IMR-90 (cell line): Measurements from ENCODE around the gene TMEM245. TPM values are rescaled to one million over a fixed set of nuclear protein-coding genes. Genes with fewer than 3 reads are reported as not detected.

Experiments
- ATAC-seq: fragments of 200-7000 bp; cut with Tn5 transposase; 2 replicates; pipeline ENCODE4 v1.9.1; 2020; ENCODE audit warnings: low read depth, mild to moderate bottlenecking, moderate library complexity
- BruUV-seq: library from RNA; stranded (reverse); fragments of 400-500 nt; replicated peaks from 2 replicates; lab custom pipeline; 2021; lab: Mats Ljungman, UMichigan
- CTCF ChIA-PET: fragments of 300-600 bp; formaldehyde crosslinking; extraction: SDS; loops from one replicate; lab custom pipeline; 2021; ENCODE audit warnings: antibody characterized with exemption; lab: Yijun Ruan, JAX
- POLR2A ChIA-PET: fragments of 300-600 bp; sonication (Branson Sonifier 250); formaldehyde crosslinking; loops from one replicate; lab custom pipeline; 2022; ENCODE audit warnings: antibody characterized with exemption; ENCODE audit not compliant: unreplicated experiment; lab: Charles Lee
- DNase-seq: peaks from one replicate; pipeline ENCODE4 v3.0.0; 2013
- H2AFZ ChIP-seq: replicated peaks from 2 replicates; pipeline ENCODE3; 2013; ENCODE audit warnings: low read length, mild to moderate bottlenecking; ENCODE audit not compliant: poor library complexity
- H2AK5ac ChIP-seq: 2 replicates; pipeline ENCODE4 v1.6.1; 2013; ENCODE audit warnings: low read depth, low read length, inconsistent platforms
- H2AK9ac ChIP-seq: replicated peaks from 2 replicates; pipeline ENCODE3; 2013; ENCODE audit warnings: mild to moderate bottlenecking, low read depth, low read length, moderate library complexity; ENCODE audit not compliant: poor library complexity
- H2BK120ac ChIP-seq: 2 replicates; pipeline ENCODE4 v1.6.1; 2013; ENCODE audit warnings: low read depth, low read length, inconsistent platforms
- H2BK15ac ChIP-seq: 3 replicates; pipeline ENCODE4 v1.6.1; 2013; ENCODE audit warnings: low read depth, low read length, inconsistent platforms
- H2BK20ac ChIP-seq: 2 replicates; pipeline ENCODE4 v1.6.1; 2013; ENCODE audit warnings: low read depth, mild to moderate bottlenecking, inconsistent platforms, low read length, moderate library complexity
- H2BK5ac ChIP-seq: 2 replicates; pipeline ENCODE4 v1.6.1; 2013; ENCODE audit warnings: mild to moderate bottlenecking, low read depth, low read length, inconsistent platforms; ENCODE audit not compliant: poor library complexity, severe bottlenecking
- H3K14ac ChIP-seq: replicated peaks from 2 replicates; pipeline ENCODE4 v1.6.1; 2013; ENCODE audit warnings: low read depth, low read length, inconsistent platforms
- H3K18ac ChIP-seq: 2 replicates; pipeline ENCODE4 v1.6.1; 2013; ENCODE audit warnings: low read depth, low read length, control low read depth
- H3K23ac ChIP-seq: 2 replicates; pipeline ENCODE4 v1.6.1; 2013; ENCODE audit warnings: low read depth, low read length, inconsistent platforms
- H3K27ac ChIP-seq: 2 replicates; pipeline ENCODE4 v1.5.1; 2013; ENCODE audit warnings: mild to moderate bottlenecking, control low read depth, low read length; ENCODE audit not compliant: insufficient read depth
- H3K27me3 ChIP-seq: 2 replicates; pipeline ENCODE4 v1.6.1; 2013; ENCODE audit warnings: low read length; ENCODE audit not compliant: control insufficient read depth, insufficient read depth
- H3K36me3 ChIP-seq: 2 replicates; pipeline ENCODE4 v1.6.1; 2013; ENCODE audit warnings: low read length, mixed read lengths; ENCODE audit not compliant: control insufficient read depth, insufficient read depth
- H3K4ac ChIP-seq: 2 replicates; pipeline ENCODE4 v1.6.1; 2013; ENCODE audit warnings: low read depth, low read length, inconsistent platforms
- H3K4me1 ChIP-seq: 2 replicates; pipeline ENCODE4 v1.6.1; 2013; ENCODE audit warnings: low read length, mixed read lengths; ENCODE audit not compliant: control insufficient read depth, insufficient read depth
- H3K4me2 ChIP-seq: 2 replicates; pipeline ENCODE4 v1.6.1; 2013; ENCODE audit warnings: low read depth, mild to moderate bottlenecking, control low read depth, low read length, moderate library complexity
- H3K4me3 ChIP-seq: 2 replicates; pipeline ENCODE4 v1.5.1; 2013; ENCODE audit warnings: low read depth, mild to moderate bottlenecking, control low read depth, low read length, moderate library complexity; ENCODE audit not compliant: insufficient read depth
- H3K56ac ChIP-seq: 2 replicates; pipeline ENCODE4 v1.6.1; 2013; ENCODE audit warnings: low read length, inconsistent platforms; ENCODE audit not compliant: insufficient read depth; ENCODE audit errors: extremely low read depth
- H3K79me1 ChIP-seq, 2 experiments: 2 replicates each; pipeline ENCODE4 v1.6.1; 2013; ENCODE audit warnings: low read length in 2 of 2, inconsistent platforms in 1 of 2, low read depth in 1 of 2
- H3K9ac ChIP-seq: 2 replicates; pipeline ENCODE4 v1.6.1; 2013; ENCODE audit warnings: low read depth, low read length, control low read depth
- H3K9me1 ChIP-seq: 2 replicates; pipeline ENCODE4 v1.6.1; 2013; ENCODE audit warnings: low read length, inconsistent platforms; ENCODE audit not compliant: insufficient read depth
- H3K9me3 ChIP-seq: 2 replicates; pipeline ENCODE4 v1.6.1; 2013; ENCODE audit warnings: low read length; ENCODE audit not compliant: control insufficient read depth, insufficient read depth
- H4K20me1 ChIP-seq: 2 replicates; pipeline ENCODE4 v1.6.1; 2013; ENCODE audit warnings: low read length, inconsistent platforms; ENCODE audit not compliant: insufficient read depth
- H4K5ac ChIP-seq: 2 replicates; pipeline ENCODE4 v1.6.1; 2013; ENCODE audit warnings: mild to moderate bottlenecking, low read depth, low read length, control low read depth
- H4K8ac ChIP-seq, 2 experiments: 2 replicates each; pipeline ENCODE4 v1.6.1; 2013; ENCODE audit warnings: low read depth in 2 of 2, low read length in 2 of 2, control low read depth in 1 of 2, inconsistent platforms in 1 of 2
- H4K91ac ChIP-seq: 2 replicates; pipeline ENCODE4 v1.6.1; 2013; ENCODE audit warnings: low read depth, low read length, inconsistent platforms; ENCODE audit not compliant: insufficient read depth
- FOS ChIP-seq: fragments of 150-350 bp; IDR thresholded peaks from 2 replicates; pipeline ENCODE4 v1.6.1; 2016; ENCODE audit warnings: low read depth, low read length
- RAD21 ChIP-seq: IDR thresholded peaks from 2 replicates; pipeline ENCODE4 v1.6.1; 2012; ENCODE audit warnings: low read length, improper control_type of control experiment
- RFX5 ChIP-seq: IDR thresholded peaks from 2 replicates; pipeline ENCODE4 v1.8.0; 2012; ENCODE audit warnings: low read depth, mild to moderate bottlenecking, low read length, moderate library complexity
- WGBS, 2 experiments: methylation state at CpG; one replicate each; pipeline versions ENCODE4 v1.1.5 to v1.1.7; 2013; ENCODE audit warnings: missing lambda C conversion rate in 2 of 2; ENCODE audit not compliant: insufficient read length in 1 of 2; ENCODE audit errors: extremely low coverage in 2 of 2; 5-methylcytosine and 5-hydroxymethylcytosine counted together
- dilution Hi-C: fragments of 300-500 bp; cut with HindIII; formaldehyde crosslinking; loops from one replicate; pipeline ENCODE4 v1.14.3; 2018; ENCODE audit warnings: low sequenced_read_pairs; ENCODE audit not compliant: unreplicated experiment
- in situ Hi-C: fragments of 300-500 bp; cut with MboI; formaldehyde crosslinking; loops from 3 replicates; pipeline ENCODE4 v1.14.3; 2019; ENCODE audit warnings: low sequenced_read_pairs, inconsistent platforms, mixed read lengths
- intact Hi-C: fragments of 100-400 bp; cut with micrococcal nuclease; formaldehyde crosslinking; loops from 2 replicates; pipeline ENCODE4 v1.10.0; 2022
- polyA plus RNA-seq, 3 experiments: library from polyadenylated mRNA; depleted of rRNA; stranded (reverse); fragments of >200 nt; gene quantifications; 2 replicates each; pipeline ENCODE4 v1.2.3, GENCODE V29; 2012; ENCODE audit warnings: low replicate concordance in 1 of 3
- total RNA-seq: library from RNA; depleted of rRNA; stranded (reverse); fragments of >200 nt; gene quantifications from 2 replicates; pipeline ENCODE4 v1.2.3, GENCODE V29; 2012

Gene TMEM245
- total and polyA plus RNA-seq, 2 of the 4 experiments (the other 2 are of a cell fraction), result 24.8 to 57.9 TPM

- Histone ChIP-seq H2BK5ac (peak overlapping the region; percentile 98), H4K20me1 (peaks cover 9% of the 10 kb centered on the region), H2AK9ac (no peak overlapping the region), H3K79me1 (peaks cover 0 to 21% of the 10 kb centered on the region in 2 experiments; a peak in 2 of 4 replicates), H3K4me3 (peak overlapping the region; percentile 5; the same call in 1 of the 2 replicates), H3K9ac (peak overlapping the region; percentile 41; the same call in 1 of the 2 replicates), H2BK15ac (no peak overlapping the region; the same call in 2 of the 3 replicates), H3K56ac (no peak overlapping the region), H2BK20ac (no peak overlapping the region), H4K91ac (peak overlapping the region; percentile 60; the same call in 1 of the 2 replicates), H3K23ac (peak overlapping the region; percentile 87), H3K27me3 (no peaks in the 10 kb centered on the region), H2AK5ac (no peak overlapping the region), H3K27ac (peak overlapping the region; percentile 44), H4K5ac (no peak overlapping the region), H3K4ac (peak overlapping the region; percentile 66; the same call in 1 of the 2 replicates), H3K4me1 (peaks cover 8% of the 10 kb centered on the region), H3K18ac (peak overlapping the region; percentile 64; the same call in 1 of the 2 replicates), H3K14ac (peak overlapping the region; percentile 58; the same call in 1 of the 2 replicates), H3K9me3 (no peaks in the 10 kb centered on the region), H3K4me2 (peak overlapping the region; percentile 94), H3K9me1 (peaks cover 7% of the 10 kb centered on the region; the same call in 1 of the 2 replicates), H2BK120ac (no peak overlapping the region), H3K36me3 (no peaks in the 10 kb centered on the region), H4K8ac (peak overlapping the region in 1 of 2 experiments; percentile 57; a peak in 1 of 4 replicates), H2AFZ (no peak overlapping the region)
- ChIA-PET POLR2A (interaction anchor here (0.6 kb wide), 1 partner anchor 194 kb away, joined by 3 read pairs; no protein-coding TSS in a partner anchor), CTCF (interaction anchor here (1.6 kb wide), 1 partner anchor 211 kb away, joined by 4 read pairs; no protein-coding TSS in a partner anchor)
- intact Hi-C loops (loop anchor here (10.0 kb wide), 2 partner anchors 144 to 214 kb away; partner anchors contain the start of gene EPB41L4B), dilution Hi-C loops (no loop called here), in situ Hi-C loops (no loop called here)
- ATAC-seq (peak; percentile 61), DNase-seq (peak; percentile 80)
- no peak for TF ChIP-seq RAD21
- TF ChIP-seq FOS, result peak; percentile 54
- TF ChIP-seq RFX5, result no peak
- no TSS peak for BruUV-seq
- no CpG with 5 or more reads among the region's 5 CpGs for WGBS, 2 experiments
These were observed 9.3 kb downstream of the TMEM245 start for GRCh38 chr9:109110329-109111021.
